ENCODE results near the gene HOXA5. TPM values are rescaled to one million over a fixed set of nuclear protein-coding genes. Genes with fewer than 3 reads are reported as not detected.

The HOXA5 gene
- total and polyA plus RNA-seq, 2 donors (not counting 3 experiments of a cell fraction or from before 2014, with no cell fraction given), result 18.6 to 18.8 TPM

GRCh38 chr7:27113991-27114769, 29.3 kb downstream of the HOXA5 start:
- Histone ChIP-seq H3K9ac (replicated peaks; ENCODE audit: extremely low read depth, insufficient read depth, low read length) (peak overlapping the region; percentile 97), H2AFZ (ENCODE audit: low read depth, low read length) (no peak overlapping the region), H3K36me3 (ENCODE audit: control insufficient read depth in 2 of 2, extremely low read depth in 1 of 2, insufficient read depth in 2 of 2, low read length in 2 of 2) (peaks cover 0 to 5% of the 10 kb centered on the region in 2 experiments), H3K4me1 (ENCODE audit: control insufficient read depth, extremely low read depth, insufficient read depth, low read length) (peaks cover 72% of the 10 kb centered on the region), H3K4me3 (replicated peaks in 1 of 3; ENCODE audit: insufficient read depth in 1 of 3, low read depth in 1 of 3, low read length in 3 of 3) (peak overlapping the region; percentile 55 to 95 (median 88)), H3K27ac (ENCODE audit: insufficient read depth, low read depth, low read length) (peak overlapping the region; percentile 98), H3K9me1 (replicated peaks; ENCODE audit: control insufficient read depth, extremely low read depth, insufficient read depth, low read length) (no peaks in the 10 kb centered on the region), H3K9me3 (replicated peaks; ENCODE audit: control insufficient read depth, insufficient read depth, low read length) (no peaks in the 10 kb centered on the region), H3K4me2 (ENCODE audit: insufficient read depth, low read length) (peak overlapping the region; percentile 99), H3K27me3 (ENCODE audit: control insufficient read depth in 2 of 2, insufficient read depth in 2 of 2, low read length in 2 of 2) (no peaks in the 10 kb centered on the region), H3K79me2 (ENCODE audit: control insufficient read depth, insufficient read depth, low read length) (peaks cover 88% of the 10 kb centered on the region), H4K20me1 (replicated peaks; ENCODE audit: control insufficient read depth, extremely low read depth, insufficient read depth, low read length) (no peaks in the 10 kb centered on the region)
- intact Hi-C loops (cut with micrococcal nuclease) (loop anchor here (10.0 kb wide), 1 partner anchor 959 kb away; the partner anchor contains the start of gene NFE2L3), dilution Hi-C loops (cut with MboI; ENCODE audit: extremely low pct_ligation_motif_present, low sequenced_read_pairs) (no loop called here)
- ChIA-PET POLR2A (interaction anchor here (0.6 to 1.3 kb wide), 3 partner anchors 9 to 315 kb away, joined by 4 to 6 read pairs (median 5); no protein-coding TSS in a partner anchor), CTCF (interaction anchor here (0.6 to 9.1 kb wide), 12 partner anchors 8 to 745 kb away, joined by 3 to 70 read pairs (median 6); partner anchors contain the start of genes HOXA1 and HOXA5)
- TSS peak; percentile 44 for BruUV-seq (replicated peaks)
- FAIRE-seq, result peak; percentile 46
- DNase-seq (ENCODE audit: low read depth, low spot score), result peak; percentile 75
- TF ChIP-seq EZH2 (IDR thresholded peaks at IDR 0.05; ENCODE audit: borderline replicate concordance, low read depth, low read length, severe bottlenecking) (no peak), GATA2 (IDR thresholded peaks at IDR 0.05; ENCODE audit: insufficient read depth, insufficient read length, low read depth, low read length) (no peak), MAX (IDR thresholded peaks at IDR 0.05; ENCODE audit: insufficient read depth, insufficient read length) (no peak), FOS (IDR thresholded peaks at IDR 0.05; ENCODE audit: borderline replicate concordance, insufficient read depth, low read length) (no peak), POLR2A (IDR thresholded peaks at IDR 0.05; ENCODE audit: low read depth, low read length) (no peak), JUN (IDR thresholded peaks at IDR 0.05; ENCODE audit: borderline replicate concordance, insufficient read depth, insufficient read length, low read depth) (no peak), CTCF (IDR thresholded peaks at IDR 0.05; ENCODE audit: extremely low read depth in 1 of 2, insufficient read depth in 1 of 2, low read depth in 1 of 2, low read length in 2 of 2) (no peak), POLR2AphosphoS5 (IDR thresholded peaks at IDR 0.05; ENCODE audit: insufficient read depth, low read depth, low read length) (no peak), MYC (IDR thresholded peaks at IDR 0.05; ENCODE audit: low read depth, low read length) (no peak)
